HG03045 (cell line): ENCODE measurements around the gene OIT3.
"Not testable (repeated sequence)": the region's sequence is repeated elsewhere in the genome, so short reads cannot be mapped to it uniquely, and the experiment has no call there.

Experiments used
- ATAC-seq: cut with Tn5 transposase; IDR thresholded peaks from one replicate; pipeline ENCODE4 v1.9.1; 2021; ENCODE audit warnings: mild to moderate bottlenecking, moderate library complexity; ENCODE audit not compliant: unreplicated experiment

Gene OIT3

DNA sequence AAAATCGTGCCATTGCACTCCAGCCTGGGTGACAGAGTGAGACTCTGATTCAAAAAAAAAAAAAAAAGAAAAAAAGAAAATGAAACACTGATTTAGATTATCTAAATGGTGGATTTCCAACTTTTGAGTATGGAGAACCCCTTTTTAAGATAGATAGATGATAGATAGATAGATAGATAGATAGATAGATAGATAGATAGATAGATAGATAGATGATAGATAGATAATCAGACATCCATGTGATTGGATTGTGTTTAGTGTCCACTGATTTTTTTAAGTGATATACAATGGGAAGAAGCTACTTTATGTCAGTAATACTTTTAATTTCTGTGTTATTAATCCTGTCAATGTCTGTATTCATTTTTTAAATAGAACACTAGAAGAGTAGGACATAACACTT, 6.0 kb downstream of the OIT3 start:
- ATAC-seq = no peak

DNA sequence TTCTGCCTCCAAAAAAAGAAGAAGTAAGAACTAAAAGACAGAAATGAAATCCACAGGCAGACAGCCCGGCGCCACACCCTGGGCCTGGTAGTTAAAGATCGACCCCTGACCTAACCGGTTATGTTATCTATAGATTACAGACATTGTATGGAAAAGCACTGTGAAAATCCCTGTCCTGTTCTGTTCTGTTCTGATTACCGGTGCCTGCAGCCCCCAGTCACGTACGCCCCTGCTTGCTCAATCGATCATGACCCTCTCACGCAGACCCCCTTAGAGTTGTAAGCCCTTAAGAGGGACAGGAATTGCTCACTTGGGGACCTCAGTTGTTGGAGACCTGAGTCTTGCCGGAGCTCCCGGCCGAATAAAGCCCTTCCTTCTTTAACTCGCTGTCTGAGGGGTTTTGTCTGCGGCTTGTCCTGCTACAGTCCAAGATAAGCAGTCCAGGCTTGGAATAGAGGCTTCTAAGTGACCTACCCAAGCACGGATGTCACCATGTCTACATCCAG, 10.5 kb downstream of the OIT3 start:
- ATAC-seq = not testable (repeated sequence)

DNA sequence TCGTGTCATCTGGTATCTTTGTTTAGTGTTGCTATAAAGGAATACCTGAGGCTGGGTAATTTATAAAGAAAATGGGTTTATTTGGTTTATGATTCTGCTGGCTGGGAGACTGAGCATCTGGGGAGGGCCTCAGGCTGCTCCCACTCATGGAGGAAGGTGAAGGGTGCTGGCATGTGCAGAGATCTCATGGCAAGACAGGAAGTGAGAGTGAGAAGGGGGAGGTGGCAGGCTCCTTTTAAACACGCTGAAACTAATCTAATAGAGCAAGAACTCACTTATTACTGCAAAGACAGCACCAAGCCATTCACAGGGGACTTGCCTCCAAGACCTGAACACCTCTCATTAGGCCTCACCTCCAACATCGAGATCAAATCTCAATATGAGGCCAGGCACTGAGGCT, 11.3 kb downstream of the OIT3 start:
- ATAC-seq = no peak

DNA sequence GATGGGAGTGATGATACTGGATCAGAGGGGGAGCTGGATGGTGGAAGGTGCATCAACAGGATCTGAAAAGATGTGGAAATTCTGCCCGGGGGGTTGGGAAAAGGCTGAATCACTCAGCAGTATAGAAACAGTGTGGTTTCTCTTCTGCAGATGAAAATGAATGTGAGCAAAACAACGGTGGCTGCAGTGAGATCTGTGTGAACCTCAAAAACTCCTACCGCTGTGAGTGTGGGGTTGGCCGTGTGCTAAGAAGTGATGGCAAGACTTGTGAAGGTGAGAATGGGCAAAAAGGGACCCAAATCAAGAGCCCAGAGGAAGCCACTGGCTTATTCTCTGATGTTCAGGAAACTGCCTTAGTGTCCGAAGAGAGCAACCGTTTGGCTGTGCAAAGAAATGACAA, 12.9 kb downstream of the OIT3 start:
- ATAC-seq = no peak

- ATAC-seq = no peak
Observed at GRCh38 chr10:72910705-72911104, 17.2 kb downstream of the OIT3 start.

DNA sequence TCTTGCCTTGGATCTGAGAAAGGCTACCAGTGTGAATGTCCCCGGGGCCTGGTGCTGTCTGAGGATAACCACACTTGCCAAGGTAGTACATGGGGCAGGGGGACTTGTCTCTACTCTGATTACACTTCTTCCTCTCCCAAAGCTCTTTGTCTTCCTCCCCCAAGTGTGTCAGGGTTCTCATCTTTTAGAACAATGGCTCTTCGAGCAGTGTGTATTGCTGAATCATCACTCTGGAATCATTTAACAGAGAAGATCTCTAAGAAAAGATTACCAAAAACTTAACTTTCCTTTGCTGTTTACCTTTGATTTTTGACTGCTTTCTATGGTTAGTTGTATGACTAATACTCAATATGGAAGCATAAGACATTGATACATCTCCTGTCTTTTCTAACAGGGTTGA, 18.2 kb downstream of the OIT3 start:
- no peak for ATAC-seq

DNA sequence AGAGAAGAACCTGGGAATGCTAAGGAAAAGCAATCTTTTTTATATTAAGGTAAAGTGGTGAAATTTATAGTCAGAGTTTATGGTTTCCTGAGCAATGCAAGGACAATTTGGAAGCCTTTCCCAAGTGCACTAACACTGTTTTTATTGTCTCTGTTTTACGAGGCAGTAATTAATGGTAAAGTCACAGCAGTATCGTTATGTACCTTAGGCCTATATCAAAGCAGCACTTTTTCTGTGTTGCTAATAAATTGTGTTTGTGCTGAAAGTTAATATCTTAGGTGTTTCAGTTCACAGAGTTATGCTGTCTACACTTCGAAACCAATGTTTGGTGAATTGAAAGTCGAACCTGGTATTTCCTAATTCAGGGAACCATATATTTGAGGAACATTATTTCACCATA, 19.2 kb downstream of the OIT3 start:
- no peak for ATAC-seq

DNA sequence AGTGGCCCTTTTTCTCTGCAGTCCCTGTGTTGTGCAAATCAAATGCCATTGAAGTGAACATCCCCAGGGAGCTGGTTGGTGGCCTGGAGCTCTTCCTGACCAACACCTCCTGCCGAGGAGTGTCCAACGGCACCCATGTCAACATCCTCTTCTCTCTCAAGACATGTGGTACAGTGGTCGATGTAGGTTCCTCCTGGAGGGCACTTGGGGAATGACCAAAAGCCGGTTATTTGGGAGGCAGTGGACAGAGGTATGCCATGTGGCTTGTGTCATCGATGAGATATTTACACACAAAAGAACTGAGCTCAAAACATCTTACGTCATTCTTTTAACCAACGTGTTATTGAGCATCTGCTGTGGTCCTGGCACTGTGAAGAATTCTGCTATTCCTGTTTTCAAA, 19.7 kb downstream of the OIT3 start:
- ATAC-seq = no peak

DNA sequence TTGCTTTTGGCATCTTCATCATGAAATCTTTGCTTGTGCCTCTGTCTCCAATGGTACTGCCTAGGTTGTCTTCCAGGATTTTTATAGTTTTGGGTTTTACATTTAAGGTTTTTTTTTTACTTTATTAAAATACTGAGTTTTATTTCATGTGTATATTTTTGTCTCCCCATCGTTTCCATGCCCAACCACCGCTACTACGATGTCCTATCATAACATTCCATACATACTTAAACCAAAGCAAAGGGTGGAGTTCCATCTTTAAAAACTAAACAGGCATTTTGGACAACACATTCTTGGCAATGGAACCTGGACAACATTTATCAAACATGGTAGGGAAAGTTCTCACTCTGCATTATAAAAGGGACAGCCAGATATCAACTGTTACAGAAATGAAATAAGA, 23.7 kb downstream of the OIT3 start:
- ATAC-seq = not testable (repeated sequence)

- not testable (repeated sequence) for ATAC-seq
Observed at GRCh38 chr10:72917803-72918332, 24.3 kb downstream of the OIT3 start.

GRCh38 chr10:72918352-72918751, 24.8 kb downstream of the OIT3 start:
- no peak for ATAC-seq

GRCh38 chr10:72921147-72921683, 27.7 kb downstream of the OIT3 start:
- not testable (repeated sequence) for ATAC-seq

GRCh38 chr10:72924351-72924750, 30.8 kb downstream of the OIT3 start:
- ATAC-seq = no peak

DNA sequence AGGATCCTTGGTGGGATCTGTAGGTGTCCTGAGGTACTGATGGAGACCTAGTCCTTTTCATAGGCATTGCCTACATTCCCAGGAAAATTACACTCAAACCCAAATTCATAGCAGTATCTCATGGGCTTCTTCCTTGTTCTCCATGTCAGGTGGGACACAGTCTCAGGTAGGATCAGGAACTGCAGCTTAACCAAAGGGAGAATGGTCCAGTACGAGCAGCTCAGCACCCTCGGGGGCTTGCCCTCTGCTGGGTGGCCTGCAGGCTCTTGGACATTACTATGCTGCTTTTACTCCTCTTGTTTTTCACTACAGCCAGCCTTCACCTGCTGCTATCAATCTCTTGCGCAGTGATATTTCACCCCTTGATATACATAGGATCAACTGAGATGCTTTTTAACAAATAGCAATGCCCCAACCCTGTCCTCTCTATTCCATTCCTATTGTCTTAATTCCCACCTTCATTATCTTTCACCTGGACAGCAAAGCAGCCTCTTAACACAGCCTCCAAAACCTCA, 32.5 kb downstream of the OIT3 start:
- no peak for ATAC-seq

DNA sequence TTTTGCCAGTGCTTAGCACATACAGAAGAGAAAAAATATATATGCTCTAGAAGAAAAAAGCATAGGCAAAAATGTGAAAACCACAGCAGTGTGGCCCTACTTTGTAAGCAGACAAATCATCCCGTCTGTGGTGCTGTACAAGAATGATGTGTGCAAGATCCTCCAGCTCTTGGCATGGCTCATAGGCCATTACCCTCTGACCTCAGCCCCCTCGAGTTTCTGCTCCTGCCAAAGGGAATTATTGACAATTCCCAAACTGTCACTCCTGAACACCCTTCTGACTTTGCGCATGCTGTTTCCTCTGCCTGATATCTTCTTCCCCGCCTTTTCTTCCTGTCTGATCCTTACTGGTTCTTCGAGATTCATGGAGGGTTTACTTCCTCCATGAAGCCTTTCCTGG, 33.9 kb downstream of the OIT3 start:
- no peak for ATAC-seq

- no peak for ATAC-seq
Observed at GRCh38 chr10:72928798-72929197, 35.3 kb downstream of the OIT3 start.

GRCh38 chr10:72930276-72930675, 36.7 kb downstream of the OIT3 start:
- no peak for ATAC-seq

DNA sequence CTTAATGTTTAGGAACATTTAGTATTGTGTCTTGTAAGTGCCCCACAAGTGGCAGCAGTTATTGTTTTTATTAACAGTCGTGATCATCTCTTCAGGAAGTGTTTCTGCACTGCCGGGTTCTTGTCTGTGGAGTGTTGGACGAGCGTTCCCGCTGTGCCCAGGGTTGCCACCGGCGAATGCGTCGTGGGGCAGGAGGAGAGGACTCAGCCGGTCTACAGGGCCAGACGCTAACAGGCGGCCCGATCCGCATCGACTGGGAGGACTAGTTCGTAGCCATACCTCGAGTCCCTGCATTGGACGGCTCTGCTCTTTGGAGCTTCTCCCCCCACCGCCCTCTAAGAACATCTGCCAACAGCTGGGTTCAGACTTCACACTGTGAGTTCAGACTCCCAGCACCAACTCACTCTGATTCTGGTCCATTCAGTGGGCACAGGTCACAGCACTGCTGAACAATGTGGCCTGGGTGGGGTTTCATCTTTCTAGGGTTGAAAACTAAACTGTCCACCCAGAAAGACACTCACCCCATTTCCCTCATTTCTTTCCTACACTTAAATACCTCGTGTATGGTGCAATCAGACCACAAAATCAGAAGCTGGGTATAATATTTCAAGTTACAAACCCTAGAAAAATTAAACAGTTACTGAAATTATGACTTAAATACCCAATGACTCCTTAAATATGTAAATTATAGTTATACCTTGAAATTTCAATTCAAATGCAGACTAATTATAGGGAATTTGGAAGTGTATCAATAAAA, 38.9 kb downstream of the OIT3 start:
- ATAC-seq = no peak

GRCh38 chr10:72935361-72935760, 41.8 kb downstream of the OIT3 start:
- no peak for ATAC-seq

GRCh38 chr10:72943498-72944234, 50.1 kb downstream of the OIT3 start:
- no peak for ATAC-seq

GRCh38 chr10:72946963-72947362, 53.4 kb downstream of the OIT3 start:
- no peak for ATAC-seq
